Liver (tissue), 3 donors: ENCODE data around the gene SLC29A3.

Experiments used
- JUND ChIP-seq, 2 donors: IDR thresholded peaks; 2 replicates each; pipeline ENCODE4 v1.6.1; 2016; ENCODE audit warnings: antibody characterized with exemption in 2 of 2
- YY1 ChIP-seq: IDR thresholded peaks from 2 replicates; pipeline ENCODE4 v1.6.1; 2016; ENCODE audit warnings: antibody characterized with exemption, mild to moderate bottlenecking
- TF ChIP-seq, protein P1 (sequence below): fragments of 150-350 bp; IDR thresholded peaks from 2 replicates; pipeline ENCODE4 v1.5.1; 2017; ENCODE audit warnings: improper control_type of control experiment, low read depth, low read length; ENCODE audit not compliant: missing input control
- TF ChIP-seq, protein P2 (sequence below): IDR thresholded peaks from 2 replicates; pipeline ENCODE4 v1.6.1; 2016; ENCODE audit warnings: antibody characterized with exemption
- donor health status: healthy.
- donor health status: healthy.

DNA sequence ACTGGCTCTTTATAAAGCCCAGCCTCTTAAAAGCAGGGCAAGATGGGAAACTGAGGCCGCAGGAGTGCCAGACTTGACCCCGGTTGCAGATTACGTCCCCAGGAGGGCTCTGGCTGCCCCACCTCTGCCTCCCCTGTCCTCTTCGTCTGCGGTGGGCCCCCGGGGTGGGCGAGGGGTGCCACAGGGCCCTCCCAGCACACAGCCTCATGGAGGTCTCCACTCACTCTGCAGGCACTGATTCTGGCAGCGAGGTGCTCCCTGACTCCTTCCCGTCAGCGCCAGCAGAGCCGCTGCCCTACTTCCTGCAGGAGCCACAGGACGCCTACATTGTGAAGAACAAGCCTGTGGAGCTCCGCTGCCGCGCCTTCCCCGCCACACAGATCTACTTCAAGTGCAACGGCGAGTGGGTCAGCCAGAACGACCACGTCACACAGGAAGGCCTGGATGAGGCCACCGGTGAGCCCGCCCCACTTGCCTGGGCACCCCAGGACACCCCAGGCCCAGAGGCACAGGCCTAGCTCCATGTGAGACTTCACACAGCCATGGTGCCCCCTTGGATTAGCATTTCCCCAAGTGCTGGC, 39.4 kb upstream of the SLC29A3 start:
- TF ChIP-seq, protein P1, sequence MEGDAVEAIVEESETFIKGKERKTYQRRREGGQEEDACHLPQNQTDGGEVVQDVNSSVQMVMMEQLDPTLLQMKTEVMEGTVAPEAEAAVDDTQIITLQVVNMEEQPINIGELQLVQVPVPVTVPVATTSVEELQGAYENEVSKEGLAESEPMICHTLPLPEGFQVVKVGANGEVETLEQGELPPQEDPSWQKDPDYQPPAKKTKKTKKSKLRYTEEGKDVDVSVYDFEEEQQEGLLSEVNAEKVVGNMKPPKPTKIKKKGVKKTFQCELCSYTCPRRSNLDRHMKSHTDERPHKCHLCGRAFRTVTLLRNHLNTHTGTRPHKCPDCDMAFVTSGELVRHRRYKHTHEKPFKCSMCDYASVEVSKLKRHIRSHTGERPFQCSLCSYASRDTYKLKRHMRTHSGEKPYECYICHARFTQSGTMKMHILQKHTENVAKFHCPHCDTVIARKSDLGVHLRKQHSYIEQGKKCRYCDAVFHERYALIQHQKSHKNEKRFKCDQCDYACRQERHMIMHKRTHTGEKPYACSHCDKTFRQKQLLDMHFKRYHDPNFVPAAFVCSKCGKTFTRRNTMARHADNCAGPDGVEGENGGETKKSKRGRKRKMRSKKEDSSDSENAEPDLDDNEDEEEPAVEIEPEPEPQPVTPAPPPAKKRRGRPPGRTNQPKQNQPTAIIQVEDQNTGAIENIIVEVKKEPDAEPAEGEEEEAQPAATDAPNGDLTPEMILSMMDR: no peak
- TF ChIP-seq JUND (IDR thresholded peaks at IDR 0.05) (no peak), YY1 (no peak)
- TF ChIP-seq, protein P2, sequence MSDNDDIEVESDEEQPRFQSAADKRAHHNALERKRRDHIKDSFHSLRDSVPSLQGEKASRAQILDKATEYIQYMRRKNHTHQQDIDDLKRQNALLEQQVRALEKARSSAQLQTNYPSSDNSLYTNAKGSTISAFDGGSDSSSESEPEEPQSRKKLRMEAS: no peak
